HG02623 (cell line): ENCODE data around the gene ECHDC3.

ENCODE experiments used
- ATAC-seq: cut with Tn5 transposase; IDR thresholded peaks from one replicate; pipeline ENCODE4 v1.9.1; 2021; ENCODE audit warnings: moderate library complexity; ENCODE audit not compliant: unreplicated experiment

Gene ECHDC3

GRCh38 chr10:11776080-11776479, 33.9 kb downstream of the ECHDC3 start:
- no peak for ATAC-seq

GRCh38 chr10:11781114-11781513, 38.9 kb downstream of the ECHDC3 start:
- no peak for ATAC-seq

- ATAC-seq: no peak
Measured at GRCh38 chr10:11782793-11783557, 40.8 kb downstream of the ECHDC3 start.

GRCh38 chr10:11783558-11783865, 41.3 kb downstream of the ECHDC3 start:
- ATAC-seq: no peak

- no peak for ATAC-seq
Measured at GRCh38 chr10:11787374-11787773, 45.2 kb downstream of the ECHDC3 start.

- ATAC-seq: no peak
Measured at GRCh38 chr10:11787846-11788245, 45.7 kb downstream of the ECHDC3 start.

- ATAC-seq: no peak
Measured at GRCh38 chr10:11789306-11789705, 47.1 kb downstream of the ECHDC3 start.

- no peak for ATAC-seq
Measured at GRCh38 chr10:11789956-11790355, 47.8 kb downstream of the ECHDC3 start.

GRCh38 chr10:11793762-11794479, 51.7 kb downstream of the ECHDC3 start:
- no peak for ATAC-seq

- no peak for ATAC-seq
Measured at GRCh38 chr10:11794566-11794965, 52.4 kb downstream of the ECHDC3 start.

- no peak for ATAC-seq
Measured at GRCh38 chr10:11795101-11795920, 53.1 kb downstream of the ECHDC3 start.

- no peak for ATAC-seq
Measured at GRCh38 chr10:11796474-11796873, 54.3 kb downstream of the ECHDC3 start.

- ATAC-seq: no peak
Measured at GRCh38 chr10:11797281-11797680, 55.1 kb downstream of the ECHDC3 start.

- ATAC-seq: no peak
Measured at GRCh38 chr10:11797847-11798633, 55.9 kb downstream of the ECHDC3 start.

- no peak for ATAC-seq
Measured at GRCh38 chr10:11798845-11799735, 56.9 kb downstream of the ECHDC3 start.

- ATAC-seq: no peak
Measured at GRCh38 chr10:11799736-11800080, 57.5 kb downstream of the ECHDC3 start.

GRCh38 chr10:11804336-11804735, 62.2 kb downstream of the ECHDC3 start:
- ATAC-seq: no peak

GRCh38 chr10:11805792-11806191, 63.6 kb downstream of the ECHDC3 start:
- no peak for ATAC-seq

- ATAC-seq: no peak
Measured at GRCh38 chr10:11806706-11807105, 64.5 kb downstream of the ECHDC3 start.

- ATAC-seq: no peak
Measured at GRCh38 chr10:11808808-11809207, 66.6 kb downstream of the ECHDC3 start.
